Amygdala (tissue), 56 donors: ENCODE results near the gene PDCD6IP.
"Not testable (repeated sequence)": the region's sequence is repeated elsewhere in the genome, so short reads cannot be mapped to it uniquely, and the experiment has no call there.

Source experiments
- DNase-seq, 56 donors: peaks; one replicate each; lab custom pipeline; 2025; lab: John Stamatoyannopoulos, UW

PDCD6IP gene

GRCh38 chr3:33791477-33792166, 6.8 kb upstream of the PDCD6IP start:
- DNase-seq = no peak

DNA sequence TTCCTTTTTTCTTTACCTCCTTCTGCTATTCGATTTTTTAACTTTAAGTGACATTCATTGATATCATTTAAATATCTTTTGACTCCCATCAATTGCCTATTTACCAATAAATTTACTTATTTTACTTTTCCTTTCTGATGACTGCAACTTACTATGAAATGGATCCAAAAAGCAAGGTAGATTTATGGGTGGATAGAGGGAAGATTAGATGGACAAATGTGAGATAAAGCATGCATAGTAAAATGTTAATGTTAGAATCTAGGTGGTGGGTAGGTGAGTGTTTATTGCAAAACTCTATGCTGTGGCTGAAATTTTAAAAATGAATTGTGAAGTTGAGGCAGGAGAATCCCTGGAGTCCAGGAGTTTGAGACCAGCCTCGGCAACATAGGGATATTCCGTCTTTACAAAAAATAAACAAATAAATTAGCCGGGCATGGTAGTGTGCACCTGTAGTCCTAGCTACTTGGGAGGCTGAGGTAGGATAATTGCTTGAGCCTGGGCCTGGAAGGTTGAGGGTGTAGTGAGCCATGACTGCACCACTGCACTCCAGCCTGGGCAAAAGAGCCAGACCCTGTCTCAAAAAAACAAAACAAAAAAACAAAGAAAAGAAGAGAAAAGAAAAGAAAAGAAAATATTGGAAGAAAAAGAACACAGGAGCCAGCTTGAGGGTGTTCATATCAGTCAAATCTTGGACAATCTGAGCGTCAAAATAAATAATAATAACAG, 6.1 kb upstream of the PDCD6IP start:
- no peak for DNase-seq

GRCh38 chr3:33795131-33795530, 3.3 kb upstream of the PDCD6IP start:
- no peak for DNase-seq

DNA sequence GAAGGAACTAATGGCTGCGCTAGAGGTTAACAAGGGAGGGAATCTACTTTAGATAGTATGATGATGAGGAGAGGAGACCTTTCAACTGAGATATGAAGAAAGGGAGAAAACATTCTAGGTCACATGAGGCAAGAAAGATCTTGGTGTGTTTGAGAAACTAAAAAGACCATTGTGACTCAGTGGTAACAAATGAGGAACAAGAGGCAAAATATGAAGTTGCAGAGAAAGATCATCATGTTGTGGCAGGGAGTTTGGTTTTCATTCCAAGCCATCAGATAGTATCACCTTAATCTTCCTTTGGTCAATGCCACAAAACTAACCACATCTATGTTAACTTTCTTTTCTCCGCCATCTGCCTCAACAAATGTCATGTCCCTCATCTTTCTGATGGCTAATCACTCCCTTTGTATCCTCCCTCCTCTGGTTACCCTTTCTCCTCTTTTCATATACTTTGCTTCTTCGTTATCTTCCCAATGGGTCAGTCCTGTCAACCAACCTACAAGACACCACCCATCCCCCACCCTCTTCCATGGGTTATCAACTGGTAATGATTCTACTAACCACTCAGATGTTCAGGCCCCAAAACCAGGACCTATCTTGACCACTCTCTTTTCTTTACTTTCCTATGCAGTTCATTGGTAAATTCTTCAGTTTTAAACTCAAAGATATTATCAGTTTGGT, 2.4 kb upstream of the PDCD6IP start:
- DNase-seq = no peak

- DNase-seq = no peak
Observed at GRCh38 chr3:33798113-33798417, 365 bp upstream of the PDCD6IP start.

- no peak for DNase-seq
Observed at GRCh38 chr3:33799202-33799551, 747 bp downstream of the PDCD6IP start.

DNA sequence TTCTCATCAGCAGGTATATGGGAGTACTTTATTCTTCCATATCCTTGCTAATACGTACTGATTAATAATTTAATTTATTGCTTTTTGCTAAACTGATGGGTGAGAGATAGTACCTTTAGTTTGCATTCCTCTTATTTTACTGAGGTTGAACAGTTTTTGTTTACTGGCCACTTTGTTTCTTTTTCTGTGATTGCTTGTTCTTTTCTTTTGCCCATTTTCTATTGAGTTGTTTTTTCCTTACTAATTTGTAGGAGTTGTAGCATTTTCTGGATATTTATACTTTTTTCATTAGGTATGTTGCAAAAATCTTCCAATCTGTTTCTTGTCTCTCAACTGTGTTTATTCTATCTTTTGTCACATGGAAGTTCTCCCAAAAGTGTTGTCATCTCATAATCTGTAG, 4.8 kb downstream of the PDCD6IP start:
- no peak for DNase-seq

DNA sequence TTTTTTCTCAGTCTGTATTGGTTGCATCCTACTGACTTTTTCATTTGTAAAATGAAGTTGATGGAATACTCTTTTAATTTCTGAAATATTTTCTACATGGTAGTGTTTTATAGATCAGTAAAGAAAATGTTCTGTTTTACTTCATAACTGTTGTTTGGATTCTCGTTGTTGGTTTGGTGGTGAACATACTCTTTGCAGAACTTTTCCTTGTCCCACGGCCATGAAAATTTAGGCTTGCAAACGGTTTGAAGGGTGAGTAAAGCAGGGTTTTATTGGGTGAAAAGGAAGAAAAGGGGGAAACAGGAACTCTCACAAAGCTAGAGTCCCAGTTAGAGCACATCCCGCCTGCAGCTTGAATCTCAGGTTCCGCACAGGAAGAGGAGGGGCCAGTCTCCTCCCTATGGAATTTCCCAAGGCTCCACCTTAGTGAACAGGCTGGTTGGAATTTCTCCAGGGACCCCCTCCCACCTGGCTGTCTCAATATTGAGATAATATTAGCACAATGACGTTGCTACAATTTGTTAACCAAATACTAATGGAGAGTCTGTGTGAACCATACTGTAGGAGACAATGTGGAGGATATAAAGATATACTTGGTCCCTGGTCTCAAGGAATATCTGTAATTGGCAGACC, 5.6 kb downstream of the PDCD6IP start:
- DNase-seq = no peak

DNA sequence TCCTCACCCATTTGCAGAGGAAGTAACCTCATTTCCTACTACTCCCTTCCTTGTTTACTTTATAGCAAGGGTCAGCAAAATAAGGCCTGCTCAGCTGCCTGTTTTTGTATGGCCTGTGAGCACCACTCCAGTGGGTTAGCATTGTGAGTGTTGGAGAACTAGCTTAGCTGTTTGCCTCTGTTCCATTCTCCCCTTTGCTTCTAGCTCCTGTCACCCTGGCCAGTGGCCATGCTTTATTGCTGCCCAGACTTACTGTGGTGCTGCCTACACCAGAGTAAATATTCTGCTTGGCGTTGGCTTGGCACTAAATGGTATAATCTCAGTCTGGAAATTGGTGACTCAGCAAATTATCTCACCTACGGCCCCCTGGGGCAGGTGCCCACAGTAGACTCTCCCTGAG, 8.8 kb downstream of the PDCD6IP start:
- DNase-seq = no peak

GRCh38 chr3:33808559-33808958, 10.1 kb downstream of the PDCD6IP start:
- no peak for DNase-seq

- DNase-seq = no peak
Observed at GRCh38 chr3:33810545-33810944, 12.1 kb downstream of the PDCD6IP start.

DNA sequence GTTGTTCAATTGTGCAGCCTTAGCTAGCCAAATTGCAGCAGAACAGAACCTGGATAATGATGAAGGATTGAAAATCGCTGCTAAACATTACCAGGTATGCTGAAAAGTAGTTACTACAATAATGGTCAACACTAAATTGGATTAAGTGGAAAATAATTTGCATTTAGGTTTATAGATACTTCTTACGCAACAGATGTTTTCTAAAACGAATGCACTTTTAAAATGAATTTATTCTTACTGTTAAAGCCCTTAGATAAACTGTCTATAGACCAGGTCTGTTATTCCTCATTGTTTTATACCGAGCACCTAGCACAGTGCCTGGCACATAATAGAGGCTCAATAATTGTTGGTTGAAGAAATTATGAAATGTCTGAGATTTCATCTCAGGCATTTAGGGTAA, 23.6 kb downstream of the PDCD6IP start:
- DNase-seq = no peak

GRCh38 chr3:33823821-33824220, 25.4 kb downstream of the PDCD6IP start:
- DNase-seq = no peak

GRCh38 chr3:33825111-33825510, 26.7 kb downstream of the PDCD6IP start:
- no peak for DNase-seq

GRCh38 chr3:33826206-33826605, 27.8 kb downstream of the PDCD6IP start:
- no peak for DNase-seq

DNA sequence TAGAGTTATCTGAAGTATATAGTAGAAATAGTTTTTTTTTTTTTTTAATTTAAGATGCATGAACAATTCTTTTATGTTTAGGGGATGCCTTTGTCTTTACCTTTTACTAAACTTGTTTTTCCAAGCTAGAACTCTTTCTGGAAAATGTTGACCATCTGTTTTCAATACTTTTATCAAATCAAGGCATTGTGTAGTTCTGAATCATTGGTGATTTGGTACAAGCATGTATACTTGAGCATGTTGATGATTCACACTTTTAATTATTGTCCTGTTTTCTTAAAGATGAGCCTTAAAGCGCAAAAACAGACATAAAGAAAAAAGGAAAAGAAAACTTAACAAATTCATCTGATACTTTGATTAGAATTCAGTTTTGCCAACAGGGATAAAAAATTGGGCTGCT, 28.3 kb downstream of the PDCD6IP start:
- DNase-seq = no peak

GRCh38 chr3:33829720-33830119, 31.3 kb downstream of the PDCD6IP start:
- no peak for DNase-seq

- DNase-seq = no peak
Observed at GRCh38 chr3:33831053-33831452, 32.6 kb downstream of the PDCD6IP start.

- DNase-seq = no peak
Observed at GRCh38 chr3:33833408-33834095, 35.1 kb downstream of the PDCD6IP start.

GRCh38 chr3:33834096-33834453, 35.6 kb downstream of the PDCD6IP start:
- no peak for DNase-seq

DNA sequence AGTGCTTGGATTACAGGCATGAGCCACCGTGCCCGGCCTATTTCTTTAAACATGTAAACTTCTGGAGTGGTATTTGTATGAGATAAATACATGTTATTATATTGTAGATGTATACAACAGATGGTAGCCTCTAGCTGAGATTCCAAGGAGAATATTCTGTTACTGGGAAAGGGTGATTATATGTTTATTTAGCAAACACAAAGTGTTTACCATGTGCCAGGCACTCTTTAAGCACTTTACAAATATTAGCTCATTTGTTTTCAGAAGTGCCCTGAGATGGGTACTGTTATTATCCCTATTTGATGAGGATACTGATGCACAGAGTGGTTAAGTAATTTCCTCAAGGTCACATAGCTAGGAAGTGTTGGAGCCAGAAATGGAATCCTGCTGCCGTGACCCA, 38.8 kb downstream of the PDCD6IP start:
- DNase-seq = not testable (repeated sequence)
